MM.1S (cell line): Measurements from ENCODE around the gene NPC2.

Experiments used
- CTCF ChIP-seq: fragments of 300-600 bp; sonication (generic); IDR thresholded peaks from 2 replicates; pipeline ENCODE4 v1.5.1; 2016; ENCODE audit warnings: antibody characterized with exemption, low read length, mixed read lengths
- EZH2phosphoT487 ChIP-seq: fragments of 300-600 bp; sonication (generic); IDR thresholded peaks from 2 replicates; pipeline ENCODE4 v1.6.1; 2018; ENCODE audit warnings: antibody characterized with exemption, low read length

- no peak for TF ChIP-seq EZH2phosphoT487
- no peak for TF ChIP-seq CTCF
These were observed 497 bp upstream of the NPC2 start, which contains the start of gene ISCA2 for GRCh38 chr14:74493343-74494261.
